ENCODE measurements around the gene AKAP8L. TPM values are rescaled to one million over a fixed set of nuclear protein-coding genes. Genes with fewer than 3 reads are reported as not detected.

The AKAP8L gene
- total and polyA plus RNA-seq, 4 donors = 16.4 to 67.1 (median 42.9) TPM

DNA sequence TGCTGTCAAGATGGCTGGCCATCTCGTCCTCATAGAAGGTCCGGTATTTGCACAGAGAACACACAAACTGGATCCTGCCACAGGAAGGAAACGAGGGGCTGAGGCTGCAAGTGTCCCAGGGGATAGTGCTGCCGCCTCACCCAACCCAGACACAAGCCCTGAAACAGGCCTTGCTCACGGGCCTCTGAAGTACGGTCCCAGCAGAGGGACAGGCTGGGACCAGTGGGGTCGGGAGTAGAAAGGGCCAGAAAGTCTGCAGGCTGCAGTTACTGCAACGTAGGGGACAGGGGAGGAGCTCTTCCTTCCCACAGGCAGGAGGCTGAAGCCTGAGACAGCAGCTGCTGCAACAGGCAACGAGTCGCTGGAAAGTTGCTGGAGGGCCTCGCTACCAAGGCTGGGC, 21.0 kb downstream of the AKAP8L start (continued):
- TF ChIP-seq, protein P1, sequence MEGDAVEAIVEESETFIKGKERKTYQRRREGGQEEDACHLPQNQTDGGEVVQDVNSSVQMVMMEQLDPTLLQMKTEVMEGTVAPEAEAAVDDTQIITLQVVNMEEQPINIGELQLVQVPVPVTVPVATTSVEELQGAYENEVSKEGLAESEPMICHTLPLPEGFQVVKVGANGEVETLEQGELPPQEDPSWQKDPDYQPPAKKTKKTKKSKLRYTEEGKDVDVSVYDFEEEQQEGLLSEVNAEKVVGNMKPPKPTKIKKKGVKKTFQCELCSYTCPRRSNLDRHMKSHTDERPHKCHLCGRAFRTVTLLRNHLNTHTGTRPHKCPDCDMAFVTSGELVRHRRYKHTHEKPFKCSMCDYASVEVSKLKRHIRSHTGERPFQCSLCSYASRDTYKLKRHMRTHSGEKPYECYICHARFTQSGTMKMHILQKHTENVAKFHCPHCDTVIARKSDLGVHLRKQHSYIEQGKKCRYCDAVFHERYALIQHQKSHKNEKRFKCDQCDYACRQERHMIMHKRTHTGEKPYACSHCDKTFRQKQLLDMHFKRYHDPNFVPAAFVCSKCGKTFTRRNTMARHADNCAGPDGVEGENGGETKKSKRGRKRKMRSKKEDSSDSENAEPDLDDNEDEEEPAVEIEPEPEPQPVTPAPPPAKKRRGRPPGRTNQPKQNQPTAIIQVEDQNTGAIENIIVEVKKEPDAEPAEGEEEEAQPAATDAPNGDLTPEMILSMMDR (IDR thresholded peaks at IDR 0.05; ENCODE audit: low read depth, low read length, missing input control) = no peak
- no peak for TF ChIP-seq FOXA2 (IDR thresholded peaks at IDR 0.05)
- TF ChIP-seq FOXA1 (IDR thresholded peaks at IDR 0.05) = no peak
- TF ChIP-seq TAF1 (conservative IDR thresholded peaks at IDR 0.05) = no peak
- TF ChIP-seq, protein P2, sequence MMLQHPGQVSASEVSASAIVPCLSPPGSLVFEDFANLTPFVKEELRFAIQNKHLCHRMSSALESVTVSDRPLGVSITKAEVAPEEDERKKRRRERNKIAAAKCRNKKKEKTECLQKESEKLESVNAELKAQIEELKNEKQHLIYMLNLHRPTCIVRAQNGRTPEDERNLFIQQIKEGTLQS (IDR thresholded peaks at IDR 0.05) = no peak
- TF ChIP-seq JUND (IDR thresholded peaks at IDR 0.05) = no peak

DNA sequence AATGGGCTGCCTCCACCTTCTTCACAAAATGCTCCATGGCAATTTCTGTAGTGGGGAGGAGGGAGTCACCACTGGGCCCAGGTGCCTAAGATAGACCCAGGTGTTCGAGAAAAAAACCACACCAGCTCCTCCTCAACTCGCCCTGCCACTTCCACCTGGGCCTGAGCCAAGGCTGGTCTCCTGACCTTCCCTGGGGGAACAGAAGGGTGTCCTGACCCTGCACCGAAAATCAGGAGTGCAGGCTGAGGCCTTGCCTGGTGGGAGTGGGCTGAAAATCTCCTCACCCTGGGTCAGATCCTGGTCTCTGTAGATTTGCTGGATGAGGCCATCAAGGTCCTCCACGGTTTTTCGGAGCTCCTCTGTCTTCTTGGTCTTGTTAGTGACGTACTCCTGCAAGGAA, 21.6 kb downstream of the AKAP8L start:
- Histone ChIP-seq H3K9ac (ENCODE audit: low read depth in 1 of 2, low read length in 2 of 2) (no peak overlapping the region), H3K9me3 (ENCODE audit: control insufficient read depth in 4 of 4, low read length in 3 of 4) (no peaks in the 10 kb centered on the region), H3K27me3 (ENCODE audit: control insufficient read depth in 4 of 4, insufficient read depth in 4 of 4, low read length in 3 of 4) (no peaks in the 10 kb centered on the region), H3K27ac (ENCODE audit: low read depth in 1 of 2, low read length in 2 of 2) (no peak overlapping the region), H3K4me1 (ENCODE audit: control insufficient read depth in 4 of 4, insufficient read depth in 4 of 4, low read length in 3 of 4) (no peaks in the 10 kb centered on the region), H3K4me3 (ENCODE audit: low read depth in 1 of 3, low read length in 3 of 3) (no peak overlapping the region), H3K36me3 (ENCODE audit: control insufficient read depth in 4 of 4, insufficient read depth in 3 of 4, low read depth in 1 of 4, low read length in 3 of 4) (peaks cover 32 to 73% (median 53%) of the 10 kb centered on the region in 4 donors)
- no peak for TF ChIP-seq NR2F2 (IDR thresholded peaks at IDR 0.05)
- TF ChIP-seq, protein P1 (IDR thresholded peaks at IDR 0.05; ENCODE audit: low read depth, low read length, missing input control) = no peak
- no peak for TF ChIP-seq EGR1 (IDR thresholded peaks at IDR 0.05; ENCODE audit: low read depth in 2 of 2)
- TF ChIP-seq HNF4A (conservative IDR thresholded peaks at IDR 0.05) = no peak
- TF ChIP-seq SP1 (IDR thresholded peaks at IDR 0.05) = no peak
- TF ChIP-seq TAF1 (conservative IDR thresholded peaks at IDR 0.05) = no peak
- TF ChIP-seq FOXA1 (IDR thresholded peaks at IDR 0.05) = no peak
- no peak for TF ChIP-seq GABPA (IDR thresholded peaks at IDR 0.05 in 1 of 2, conservative IDR thresholded peaks at IDR 0.05 in 1 of 2)
- DNase-seq (ENCODE audit: low spot score) = no peak
- WGBS = 94% methylated on average over 6 of the region's 6 CpGs

DNA sequence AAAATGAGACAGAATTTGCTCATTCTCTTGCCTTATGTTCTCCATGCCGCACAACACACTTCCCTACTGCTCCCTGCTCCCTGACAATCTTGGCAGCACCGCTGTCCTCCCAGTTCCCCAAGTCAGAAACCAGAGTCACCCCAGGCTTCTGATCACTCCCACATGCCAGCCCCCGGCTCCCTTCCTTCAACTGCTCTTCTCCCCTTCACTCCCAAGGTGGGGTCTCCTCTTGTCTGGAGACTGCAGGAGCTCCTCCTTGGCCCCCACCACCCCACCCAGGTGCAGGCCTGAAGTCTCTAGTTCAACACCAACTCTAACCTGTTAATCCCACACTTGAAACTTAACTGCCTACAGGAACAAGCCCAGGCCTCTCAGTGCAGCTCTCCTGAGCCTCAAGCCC, 22.4 kb downstream of the AKAP8L start:
- Histone ChIP-seq H3K27ac (ENCODE audit: low read depth in 1 of 2, low read length in 2 of 2) (no peak overlapping the region), H3K36me3 (ENCODE audit: control insufficient read depth in 4 of 4, insufficient read depth in 3 of 4, low read depth in 1 of 4, low read length in 3 of 4) (peaks cover 33 to 71% (median 52%) of the 10 kb centered on the region in 4 donors)
- 96% methylated on average over 3 of the region's 3 CpGs for WGBS

More for the DNA sequence above, 22.4 kb downstream of the AKAP8L start:
- Histone ChIP-seq H3K4me1 (ENCODE audit: control insufficient read depth in 4 of 4, insufficient read depth in 4 of 4, low read length in 3 of 4) (no peaks in the 10 kb centered on the region), H3K9me3 (ENCODE audit: control insufficient read depth in 4 of 4, low read length in 3 of 4) (no peaks in the 10 kb centered on the region), H3K27me3 (ENCODE audit: control insufficient read depth in 4 of 4, insufficient read depth in 4 of 4, low read length in 3 of 4) (no peaks in the 10 kb centered on the region), H3K4me3 (ENCODE audit: low read depth in 1 of 3, low read length in 3 of 3) (no peak overlapping the region), H3K9ac (ENCODE audit: low read depth in 1 of 2, low read length in 2 of 2) (no peak overlapping the region)
- no peak for DNase-seq (ENCODE audit: low spot score)
- TF ChIP-seq EGR1 (IDR thresholded peaks at IDR 0.05; ENCODE audit: low read depth in 2 of 2) (no peak), HNF4G (IDR thresholded peaks at IDR 0.05) (no peak), FOXA2 (IDR thresholded peaks at IDR 0.05) (no peak), HNF4A (conservative IDR thresholded peaks at IDR 0.05) (no peak), TAF1 (conservative IDR thresholded peaks at IDR 0.05) (no peak), JUND (IDR thresholded peaks at IDR 0.05) (no peak), GABPA (IDR thresholded peaks at IDR 0.05 in 1 of 2, conservative IDR thresholded peaks at IDR 0.05 in 1 of 2) (no peak), NR2F2 (IDR thresholded peaks at IDR 0.05) (no peak), YY1 (IDR thresholded peaks at IDR 0.05) (no peak), RAD21 (IDR thresholded peaks at IDR 0.05) (no peak)
- TF ChIP-seq, protein P2 (IDR thresholded peaks at IDR 0.05) = no peak
- TF ChIP-seq, protein P1 (IDR thresholded peaks at IDR 0.05; ENCODE audit: low read depth, low read length, missing input control) = no peak
- TF ChIP-seq, protein P3, sequence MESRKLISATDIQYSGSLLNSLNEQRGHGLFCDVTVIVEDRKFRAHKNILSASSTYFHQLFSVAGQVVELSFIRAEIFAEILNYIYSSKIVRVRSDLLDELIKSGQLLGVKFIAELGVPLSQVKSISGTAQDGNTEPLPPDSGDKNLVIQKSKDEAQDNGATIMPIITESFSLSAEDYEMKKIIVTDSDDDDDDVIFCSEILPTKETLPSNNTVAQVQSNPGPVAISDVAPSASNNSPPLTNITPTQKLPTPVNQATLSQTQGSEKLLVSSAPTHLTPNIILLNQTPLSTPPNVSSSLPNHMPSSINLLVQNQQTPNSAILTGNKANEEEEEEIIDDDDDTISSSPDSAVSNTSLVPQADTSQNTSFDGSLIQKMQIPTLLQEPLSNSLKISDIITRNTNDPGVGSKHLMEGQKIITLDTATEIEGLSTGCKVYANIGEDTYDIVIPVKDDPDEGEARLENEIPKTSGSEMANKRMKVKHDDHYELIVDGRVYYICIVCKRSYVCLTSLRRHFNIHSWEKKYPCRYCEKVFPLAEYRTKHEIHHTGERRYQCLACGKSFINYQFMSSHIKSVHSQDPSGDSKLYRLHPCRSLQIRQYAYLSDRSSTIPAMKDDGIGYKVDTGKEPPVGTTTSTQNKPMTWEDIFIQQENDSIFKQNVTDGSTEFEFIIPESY (IDR thresholded peaks at IDR 0.05) = no peak
